RWPE2 (cell line): ENCODE data around the gene SH2B2.

Experiments
- ATAC-seq: fragments of 200-7000 bp; cut with Tn5 transposase; 3 replicates; pipeline ENCODE4 v1.9.1; 2021; ENCODE audit warnings: low read depth
- DNase-seq: peaks from one replicate; pipeline ENCODE4 v3.0.0-alpha.2; 2020; ENCODE audit warnings: low spot score
- H3K27ac ChIP-seq: fragments of 450-650 bp; 2 replicates; pipeline ENCODE4 v1.5.1; 2017; ENCODE audit warnings: mild to moderate bottlenecking; ENCODE audit not compliant: poor library complexity, severe bottlenecking
- H3K27me3 ChIP-seq: fragments of 250-450 bp; sonication (Bioruptor Pico); 2 replicates; pipeline ENCODE4 v1.5.1; 2021; ENCODE audit warnings: mild to moderate bottlenecking, moderate library complexity; ENCODE audit not compliant: insufficient read depth, poor library complexity, severe bottlenecking
- H3K36me3 ChIP-seq: fragments of 250-450 bp; sonication (Bioruptor Pico); 2 replicates; pipeline ENCODE4 v1.5.1; 2020; ENCODE audit warnings: low read depth, mild to moderate bottlenecking, moderate library complexity
- H3K4me1 ChIP-seq: fragments of 250-450 bp; sonication (Bioruptor Pico); 2 replicates; pipeline ENCODE4 v1.5.1; 2021; ENCODE audit warnings: mild to moderate bottlenecking, moderate library complexity; ENCODE audit not compliant: insufficient read depth, poor library complexity, severe bottlenecking
- H3K4me3 ChIP-seq: fragments of 250-450 bp; sonication (Bioruptor Pico); 2 replicates; pipeline ENCODE4 v1.5.1; 2021; ENCODE audit warnings: mild to moderate bottlenecking, moderate library complexity; ENCODE audit not compliant: severe bottlenecking
- H3K9me3 ChIP-seq: fragments of 250-450 bp; sonication (Bioruptor Pico); 2 replicates; pipeline ENCODE4 v1.5.1; 2021; ENCODE audit warnings: mild to moderate bottlenecking, moderate library complexity; ENCODE audit not compliant: severe bottlenecking
- CTCF ChIP-seq: fragments of 450-650 bp; IDR thresholded peaks from one replicate; pipeline ENCODE4 v1.5.1; 2017; ENCODE audit warnings: mild to moderate bottlenecking, moderate library complexity; ENCODE audit not compliant: poor library complexity, severe bottlenecking

SH2B2 gene

GRCh38 chr7:102272075-102272916 lies 14.4 kb upstream of the SH2B2 start:
- DNase-seq (peak; percentile 81), ATAC-seq (peak; percentile 72)
- H3K27ac ChIP-seq = no peak overlapping the region
- TF ChIP-seq CTCF = peak; percentile 91
- H3K4me3 ChIP-seq = no peak overlapping the region
- H3K27me3 ChIP-seq = no peaks in the 10 kb centered on the region
- H3K9me3 ChIP-seq = no peaks in the 10 kb centered on the region
- peaks cover 6% of the 10 kb centered on the region for H3K4me1 ChIP-seq
- no peaks in the 10 kb centered on the region for H3K36me3 ChIP-seq

GRCh38 chr7:102272917-102273748 lies 13.5 kb upstream of the SH2B2 start:
- no peak for TF ChIP-seq CTCF
- H3K9me3 ChIP-seq = no peaks in the 10 kb centered on the region
- H3K4me1 ChIP-seq = peaks cover 6% of the 10 kb centered on the region
- H3K27ac ChIP-seq = peak overlapping the region; percentile 26
- H3K36me3 ChIP-seq = no peaks in the 10 kb centered on the region
- ATAC-seq (no peak), DNase-seq (no peak)
- H3K4me3 ChIP-seq = no peak overlapping the region
- H3K27me3 ChIP-seq = no peaks in the 10 kb centered on the region

- Histone ChIP-seq H3K27me3 (no peaks in the 10 kb centered on the region), H3K36me3 (no peaks in the 10 kb centered on the region), H3K4me3 (no peak overlapping the region), H3K4me1 (peaks cover 6% of the 10 kb centered on the region), H3K9me3 (no peaks in the 10 kb centered on the region), H3K27ac (peak overlapping the region; percentile 26)
- peak; percentile 91 for ATAC-seq
- no peak for TF ChIP-seq CTCF
- DNase-seq = peak; percentile 96
These were observed 12.6 kb upstream of the SH2B2 start for GRCh38 chr7:102273749-102274712.

- Histone ChIP-seq H3K36me3 (no peaks in the 10 kb centered on the region), H3K4me1 (peaks cover 6% of the 10 kb centered on the region), H3K27me3 (no peaks in the 10 kb centered on the region), H3K9me3 (no peaks in the 10 kb centered on the region), H3K4me3 (no peak overlapping the region), H3K27ac (peak overlapping the region; percentile 26)
- no peak for TF ChIP-seq CTCF
- no peak for DNase-seq
- ATAC-seq = no peak
These were observed 11.5 kb upstream of the SH2B2 start for GRCh38 chr7:102275123-102275703.
